ENCODE data around the gene LCN12.

LCN12 gene

GRCh38 chr9:136963751-136964150, 11.7 kb downstream of the LCN12 start:
- no peaks in the 10 kb centered on the region for H3K9me3 ChIP-seq (ENCODE audit: control insufficient read depth, insufficient read depth, low read length)
- H3K4me1 ChIP-seq (ENCODE audit: control insufficient read depth, low read length), result peaks cover 14% of the 10 kb centered on the region
- no peak for TF ChIP-seq EZH2phosphoT487 (IDR thresholded peaks at IDR 0.05; ENCODE audit: borderline replicate concordance, low read length)
- TF ChIP-seq CTCF (IDR thresholded peaks at IDR 0.05; ENCODE audit: low read depth, low read length, poor library complexity, severe bottlenecking), result no peak
- no peaks in the 10 kb centered on the region for H3K9me2 ChIP-seq (replicated peaks; ENCODE audit: control insufficient read depth, low read length)
- H3K27ac ChIP-seq (ENCODE audit: low read depth, low read length), result no peak overlapping the region
- no peaks in the 10 kb centered on the region for H3K27me3 ChIP-seq (ENCODE audit: control insufficient read depth, low read length)
- no peak overlapping the region for H3K4me3 ChIP-seq (ENCODE audit: low read length)
- no peaks in the 10 kb centered on the region for H4K20me1 ChIP-seq (ENCODE audit: control insufficient read depth, insufficient read depth, low read depth, low read length)
- H3K36me3 ChIP-seq (ENCODE audit: control insufficient read depth, low read length), result no peaks in the 10 kb centered on the region
- H3F3A ChIP-seq (ENCODE audit: control insufficient read depth, insufficient read depth), result no peaks in the 10 kb centered on the region
- no peaks in the 10 kb centered on the region for H3K79me2 ChIP-seq (ENCODE audit: control insufficient read depth, low read length)
- H3K4me2 ChIP-seq (ENCODE audit: low read length), result no peak overlapping the region

GRCh38 chr9:136964171-136964689, 12.2 kb downstream of the LCN12 start:
- no peaks in the 10 kb centered on the region for H3K36me3 ChIP-seq (ENCODE audit: control insufficient read depth, low read length)
- H3K4me1 ChIP-seq (ENCODE audit: control insufficient read depth, low read length), result peaks cover 14% of the 10 kb centered on the region
- H3K9me2 ChIP-seq (replicated peaks; ENCODE audit: control insufficient read depth, low read length), result no peaks in the 10 kb centered on the region
- H3F3A ChIP-seq (ENCODE audit: control insufficient read depth, insufficient read depth), result no peaks in the 10 kb centered on the region
- TF ChIP-seq CTCF (IDR thresholded peaks at IDR 0.05; ENCODE audit: low read depth, low read length, poor library complexity, severe bottlenecking) (no peak), EZH2phosphoT487 (IDR thresholded peaks at IDR 0.05; ENCODE audit: borderline replicate concordance, low read length) (no peak)
- H3K79me2 ChIP-seq (ENCODE audit: control insufficient read depth, low read length), result no peaks in the 10 kb centered on the region
- no peaks in the 10 kb centered on the region for H3K9me3 ChIP-seq (ENCODE audit: control insufficient read depth, insufficient read depth, low read length)
- H3K27me3 ChIP-seq (ENCODE audit: control insufficient read depth, low read length), result no peaks in the 10 kb centered on the region
- H4K20me1 ChIP-seq (ENCODE audit: control insufficient read depth, insufficient read depth, low read depth, low read length), result no peaks in the 10 kb centered on the region
- H3K4me2 ChIP-seq (ENCODE audit: low read length), result no peak overlapping the region
- no peak overlapping the region for H3K4me3 ChIP-seq (ENCODE audit: low read length)
- no peak overlapping the region for H3K27ac ChIP-seq (ENCODE audit: low read depth, low read length)

- Histone ChIP-seq H3K27ac (ENCODE audit: low read depth, low read length) (no peak overlapping the region), H3K4me2 (ENCODE audit: low read length) (no peak overlapping the region), H3F3A (ENCODE audit: control insufficient read depth, insufficient read depth) (no peaks in the 10 kb centered on the region), H3K9me3 (ENCODE audit: control insufficient read depth, insufficient read depth, low read length) (no peaks in the 10 kb centered on the region), H3K4me1 (ENCODE audit: control insufficient read depth, low read length) (peaks cover 14% of the 10 kb centered on the region), H3K9me2 (replicated peaks; ENCODE audit: control insufficient read depth, low read length) (no peaks in the 10 kb centered on the region), H3K27me3 (ENCODE audit: control insufficient read depth, low read length) (no peaks in the 10 kb centered on the region), H4K20me1 (ENCODE audit: control insufficient read depth, insufficient read depth, low read depth, low read length) (no peaks in the 10 kb centered on the region), H3K79me2 (ENCODE audit: control insufficient read depth, low read length) (no peaks in the 10 kb centered on the region), H3K4me3 (ENCODE audit: low read length) (no peak overlapping the region), H3K36me3 (ENCODE audit: control insufficient read depth, low read length) (no peaks in the 10 kb centered on the region)
- TF ChIP-seq CTCF (IDR thresholded peaks at IDR 0.05; ENCODE audit: low read depth, low read length, poor library complexity, severe bottlenecking), result no peak
- no peak for TF ChIP-seq EZH2phosphoT487 (IDR thresholded peaks at IDR 0.05; ENCODE audit: borderline replicate concordance, low read length)
Observed at GRCh38 chr9:136964833-136965422, 12.9 kb downstream of the LCN12 start.

Measured in DOHH2 (cell line).